Neutrophil (primary cell): ENCODE measurements around the gene DEPDC1.

Experiments used
- H3K27ac ChIP-seq: fragments of 200-600 bp; sonication (generic); 2 replicates; pipeline ENCODE4 v1.5.1; 2016; ENCODE audit warnings: mild to moderate bottlenecking, moderate library complexity
- H3K27me3 ChIP-seq: fragments of 200-600 bp; sonication (generic); 2 replicates; pipeline ENCODE4 v1.6.0; 2016; ENCODE audit warnings: mild to moderate bottlenecking
- H3K36me3 ChIP-seq: fragments of 200-600 bp; sonication (generic); 2 replicates; pipeline ENCODE4 v1.5.1; 2017
- H3K4me1 ChIP-seq, 2 experiments: fragments of 200-600 bp in 1 of 2; sonication (generic) in 1 of 2; 1 replicate in 1 of 2; 2 replicates in 1 of 2; pipeline versions ENCODE4 v1.5.1 to v1.6.1; 2013 to 2016; ENCODE audit warnings: low read depth in 1 of 2, low read length in 1 of 2, mild to moderate bottlenecking in 1 of 2, moderate library complexity in 1 of 2; ENCODE audit not compliant: control insufficient read depth in 1 of 2, insufficient read depth in 1 of 2
- H3K4me3 ChIP-seq, 2 experiments: fragments of 200-600 bp in 1 of 2; sonication (generic) in 1 of 2; 1 replicate in 1 of 2; 2 replicates in 1 of 2; pipeline ENCODE4 v1.5.1; 2013 to 2016; ENCODE audit warnings: low read depth in 1 of 2, low read length in 1 of 2, mild to moderate bottlenecking in 1 of 2, moderate library complexity in 1 of 2
- H3K9me3 ChIP-seq: fragments of 200-600 bp; sonication (generic); 2 replicates; pipeline ENCODE4 v1.5.1; 2016
- TF ChIP-seq, protein P1 (sequence below): fragments of 200-600 bp; sonication (generic); IDR thresholded peaks from 2 replicates; pipeline ENCODE4 v1.5.1; 2016; ENCODE audit warnings: antibody characterized with exemption

DEPDC1 gene

GRCh38 chr1:68448365-68448764 lies 48.5 kb downstream of the DEPDC1 start:
- Histone ChIP-seq H3K36me3 (no peaks in the 10 kb centered on the region), H3K27me3 (no peaks in the 10 kb centered on the region), H3K27ac (no peak overlapping the region), H3K9me3 (no peaks in the 10 kb centered on the region), H3K4me1 (peaks cover 13 to 19% of the 10 kb centered on the region in 2 experiments), H3K4me3 (no peak overlapping the region)
- TF ChIP-seq, protein P1, sequence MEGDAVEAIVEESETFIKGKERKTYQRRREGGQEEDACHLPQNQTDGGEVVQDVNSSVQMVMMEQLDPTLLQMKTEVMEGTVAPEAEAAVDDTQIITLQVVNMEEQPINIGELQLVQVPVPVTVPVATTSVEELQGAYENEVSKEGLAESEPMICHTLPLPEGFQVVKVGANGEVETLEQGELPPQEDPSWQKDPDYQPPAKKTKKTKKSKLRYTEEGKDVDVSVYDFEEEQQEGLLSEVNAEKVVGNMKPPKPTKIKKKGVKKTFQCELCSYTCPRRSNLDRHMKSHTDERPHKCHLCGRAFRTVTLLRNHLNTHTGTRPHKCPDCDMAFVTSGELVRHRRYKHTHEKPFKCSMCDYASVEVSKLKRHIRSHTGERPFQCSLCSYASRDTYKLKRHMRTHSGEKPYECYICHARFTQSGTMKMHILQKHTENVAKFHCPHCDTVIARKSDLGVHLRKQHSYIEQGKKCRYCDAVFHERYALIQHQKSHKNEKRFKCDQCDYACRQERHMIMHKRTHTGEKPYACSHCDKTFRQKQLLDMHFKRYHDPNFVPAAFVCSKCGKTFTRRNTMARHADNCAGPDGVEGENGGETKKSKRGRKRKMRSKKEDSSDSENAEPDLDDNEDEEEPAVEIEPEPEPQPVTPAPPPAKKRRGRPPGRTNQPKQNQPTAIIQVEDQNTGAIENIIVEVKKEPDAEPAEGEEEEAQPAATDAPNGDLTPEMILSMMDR, result no peak

GRCh38 chr1:68445709-68446108 lies 51.2 kb downstream of the DEPDC1 start:
- no peaks in the 10 kb centered on the region for H3K36me3 ChIP-seq
- no peaks in the 10 kb centered on the region for H3K9me3 ChIP-seq
- TF ChIP-seq, protein P1, result no peak
- H3K4me3 ChIP-seq, result no peak overlapping the region
- H3K4me1 ChIP-seq, result peaks cover 13 to 19% of the 10 kb centered on the region in 2 experiments
- no peaks in the 10 kb centered on the region for H3K27me3 ChIP-seq
- H3K27ac ChIP-seq, result no peak overlapping the region

- TF ChIP-seq, protein P1, result peak; percentile 29
- no peaks in the 10 kb centered on the region for H3K9me3 ChIP-seq
Observed at GRCh38 chr1:68442822-68443556, 53.9 kb downstream of the DEPDC1 start.

DNA sequence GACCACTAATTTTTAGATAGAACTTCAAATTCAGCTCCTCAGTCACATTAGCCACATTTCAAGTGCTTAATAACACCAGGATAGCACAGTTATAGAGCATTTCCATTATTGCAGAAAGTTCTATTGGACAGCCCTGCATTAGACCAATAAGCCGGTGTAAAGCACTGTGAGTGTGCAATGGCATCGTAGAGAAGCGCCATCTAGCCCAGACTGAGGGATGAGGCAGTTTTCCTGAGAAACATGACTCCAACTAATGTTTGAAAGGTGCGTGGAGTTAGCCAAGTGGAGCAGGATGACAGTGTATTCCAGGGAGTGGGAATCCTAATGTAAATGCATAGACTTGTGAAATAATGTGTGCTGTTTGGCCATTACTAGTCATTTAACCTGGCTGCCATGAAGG lies 54.9 kb downstream of the DEPDC1 start:
- Histone ChIP-seq H3K27me3 (no peaks in the 10 kb centered on the region), H3K9me3 (no peaks in the 10 kb centered on the region), H3K27ac (no peak overlapping the region), H3K36me3 (no peaks in the 10 kb centered on the region), H3K4me3 (no peak overlapping the region), H3K4me1 (no peaks in the 10 kb centered on the region)
- TF ChIP-seq, protein P1, result no peak

More at GRCh38 chr1:68442822-68443556, 53.9 kb downstream of the DEPDC1 start:
- H3K36me3 ChIP-seq, result no peaks in the 10 kb centered on the region
- no peaks in the 10 kb centered on the region for H3K27me3 ChIP-seq
- no peak overlapping the region for H3K27ac ChIP-seq
- no peak overlapping the region for H3K4me3 ChIP-seq
- peaks cover 0 to under 1% of the 10 kb centered on the region in 2 experiments for H3K4me1 ChIP-seq

DNA sequence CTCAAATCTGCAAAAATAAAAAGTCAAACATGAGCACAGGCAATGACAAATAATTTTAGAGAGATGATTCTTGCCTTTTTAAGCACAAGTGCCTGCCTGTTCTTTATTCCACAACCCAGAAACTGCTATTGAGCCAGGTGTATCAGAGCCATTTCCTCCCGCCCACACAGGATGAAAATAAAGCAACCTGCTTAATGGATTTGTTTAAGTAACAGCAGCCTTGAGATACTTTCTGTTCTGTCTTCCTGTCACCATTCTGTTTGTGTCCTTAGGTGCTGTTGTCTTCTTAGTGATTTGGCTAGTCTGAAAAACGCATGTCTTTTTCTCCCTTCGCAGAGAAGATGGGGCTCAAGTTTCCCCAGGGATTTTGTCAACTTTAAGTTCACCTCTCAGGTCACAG lies 58.6 kb downstream of the DEPDC1 start:
- Histone ChIP-seq H3K36me3 (no peaks in the 10 kb centered on the region), H3K4me1 (no peaks in the 10 kb centered on the region), H3K4me3 (no peak overlapping the region), H3K9me3 (no peaks in the 10 kb centered on the region), H3K27ac (no peak overlapping the region), H3K27me3 (no peaks in the 10 kb centered on the region)
- TF ChIP-seq, protein P1, result no peak
